ENCODE measurements around the gene CPEB1.
A peak's percentile ranks its signal among the peaks of the same experiment; 100 is the strongest.

DNA sequence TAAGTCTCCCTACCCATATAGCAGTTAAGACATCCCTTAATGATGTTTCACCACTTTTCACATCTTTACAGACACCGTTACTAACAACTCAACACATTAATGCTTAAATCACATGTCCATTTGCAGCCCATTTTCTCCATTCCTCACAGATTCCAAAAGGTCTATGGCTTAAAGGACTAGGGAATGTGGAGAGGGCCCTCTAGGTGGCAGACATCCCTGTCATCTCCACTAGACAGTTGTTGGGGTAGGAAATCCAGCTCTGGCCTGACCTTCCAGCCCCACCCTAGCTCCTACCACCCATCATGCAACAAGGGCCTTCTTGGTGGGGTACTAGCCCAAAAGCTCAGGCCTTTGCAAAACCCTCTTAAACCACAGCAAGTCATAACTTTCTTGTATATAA is 25.2 kb downstream of the CPEB1 start:
- TF ChIP-seq, protein P1, sequence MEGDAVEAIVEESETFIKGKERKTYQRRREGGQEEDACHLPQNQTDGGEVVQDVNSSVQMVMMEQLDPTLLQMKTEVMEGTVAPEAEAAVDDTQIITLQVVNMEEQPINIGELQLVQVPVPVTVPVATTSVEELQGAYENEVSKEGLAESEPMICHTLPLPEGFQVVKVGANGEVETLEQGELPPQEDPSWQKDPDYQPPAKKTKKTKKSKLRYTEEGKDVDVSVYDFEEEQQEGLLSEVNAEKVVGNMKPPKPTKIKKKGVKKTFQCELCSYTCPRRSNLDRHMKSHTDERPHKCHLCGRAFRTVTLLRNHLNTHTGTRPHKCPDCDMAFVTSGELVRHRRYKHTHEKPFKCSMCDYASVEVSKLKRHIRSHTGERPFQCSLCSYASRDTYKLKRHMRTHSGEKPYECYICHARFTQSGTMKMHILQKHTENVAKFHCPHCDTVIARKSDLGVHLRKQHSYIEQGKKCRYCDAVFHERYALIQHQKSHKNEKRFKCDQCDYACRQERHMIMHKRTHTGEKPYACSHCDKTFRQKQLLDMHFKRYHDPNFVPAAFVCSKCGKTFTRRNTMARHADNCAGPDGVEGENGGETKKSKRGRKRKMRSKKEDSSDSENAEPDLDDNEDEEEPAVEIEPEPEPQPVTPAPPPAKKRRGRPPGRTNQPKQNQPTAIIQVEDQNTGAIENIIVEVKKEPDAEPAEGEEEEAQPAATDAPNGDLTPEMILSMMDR (IDR thresholded peaks at IDR 0.05; ENCODE audit: low read depth, low read length), result peak; percentile 11
- TF ChIP-seq POLR2A (IDR thresholded peaks at IDR 0.05; ENCODE audit: extremely low read depth, insufficient read length) (no peak), MYC (IDR thresholded peaks at IDR 0.05; ENCODE audit: low read depth, low read length) (no peak)

All from NB4 (cell line).